Medulla oblongata (tissue), 1 donor: Measurements from ENCODE around the gene GDF10.

Experiments used
- DNase-seq: peaks from one replicate; pipeline ENCODE4 v3.0.0-alpha.2; 2015; ENCODE audit errors: extremely low spot score

Gene GDF10

DNA sequence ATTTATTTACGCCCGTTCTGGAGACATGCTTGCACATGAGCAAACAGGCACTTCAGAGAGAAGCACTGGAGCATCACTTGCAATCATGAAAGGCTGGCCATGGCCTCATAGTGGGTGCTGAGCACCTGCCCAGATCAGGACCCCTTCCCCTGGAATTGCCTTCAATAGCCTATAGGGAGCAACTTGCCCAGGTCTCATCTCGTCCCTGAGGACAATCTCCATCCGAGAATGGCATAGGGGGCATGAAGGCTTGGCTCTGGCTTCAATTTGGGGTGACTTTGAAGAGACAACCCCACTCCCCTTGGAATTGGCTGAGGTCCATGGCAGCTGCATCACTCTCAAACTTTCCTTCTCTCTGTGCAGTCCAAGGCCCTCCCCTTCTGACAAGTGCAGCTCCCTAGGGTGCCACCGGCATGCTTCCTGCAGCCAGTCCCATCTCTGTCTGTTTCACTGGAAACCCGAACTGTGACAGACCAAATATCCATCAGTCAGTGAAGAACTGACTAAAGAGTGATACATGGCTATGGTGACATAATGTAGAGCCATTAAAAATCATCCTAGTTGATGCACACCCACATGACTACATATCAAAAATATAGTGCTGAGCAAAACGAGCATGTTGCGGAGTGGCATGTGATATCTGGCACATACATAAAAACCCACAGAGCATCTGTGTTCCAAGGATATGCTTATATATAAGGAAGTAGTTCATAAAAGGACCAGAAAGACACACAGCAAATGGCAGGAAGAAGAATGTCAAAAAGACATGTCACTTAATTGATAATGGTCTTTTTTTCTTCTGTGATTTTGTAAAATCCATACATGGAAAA, 34.7 kb downstream of the GDF10 start:
- no peak for DNase-seq

DNA sequence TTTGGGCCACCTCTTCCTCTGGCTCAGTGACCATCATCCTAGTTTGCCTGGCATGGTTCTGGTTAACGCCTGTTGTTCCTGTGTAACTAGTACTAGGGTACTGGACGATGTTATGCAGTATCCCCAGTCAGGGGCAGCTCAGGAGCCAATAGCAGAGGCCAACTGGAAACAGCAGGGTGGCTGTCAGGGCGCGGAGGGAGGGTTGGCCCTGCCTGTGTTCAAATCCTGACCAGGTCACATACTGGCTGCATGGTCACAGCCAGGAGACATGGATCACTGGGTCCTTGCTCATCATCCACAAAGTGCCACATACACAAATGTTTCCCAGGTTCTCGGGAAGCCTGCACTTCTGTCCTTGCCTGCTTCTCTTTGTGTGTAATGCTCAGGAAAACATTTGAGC, 35.9 kb downstream of the GDF10 start:
- no peak for DNase-seq

DNA sequence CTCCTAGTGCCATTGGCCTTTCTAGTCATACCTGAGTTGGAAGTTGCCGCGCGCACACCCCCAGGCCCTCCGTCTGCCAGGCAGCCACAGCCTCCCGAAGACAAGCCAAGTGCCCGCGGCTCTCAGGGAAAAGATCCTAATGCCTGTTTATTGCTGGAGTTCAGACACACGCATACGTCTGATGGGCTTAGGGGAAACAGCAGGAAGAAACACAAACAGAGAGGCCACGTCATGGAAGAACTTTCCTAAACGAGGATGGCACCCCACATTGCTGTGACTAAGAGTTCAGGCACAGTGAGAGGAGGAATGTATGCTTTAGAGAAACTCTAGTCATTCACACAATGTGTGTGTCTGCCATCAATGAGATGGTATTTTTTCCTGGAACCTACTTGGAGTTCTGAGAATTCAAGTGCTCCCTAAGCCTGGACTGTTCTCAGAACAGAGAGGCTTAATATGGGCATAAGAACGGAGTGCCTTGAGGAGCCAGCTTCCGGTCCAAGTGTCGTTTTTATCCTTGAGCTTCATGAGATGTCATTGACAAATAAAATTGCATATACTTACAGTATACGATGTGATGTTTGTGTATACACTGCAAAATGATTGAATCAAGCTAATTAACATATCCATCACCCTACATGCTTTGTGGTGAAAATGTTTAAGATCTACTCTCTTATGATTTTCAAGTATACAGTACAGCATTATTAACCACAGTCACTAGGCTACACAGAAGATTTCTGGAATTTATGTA, 36.6 kb downstream of the GDF10 start:
- no peak for DNase-seq

DNA sequence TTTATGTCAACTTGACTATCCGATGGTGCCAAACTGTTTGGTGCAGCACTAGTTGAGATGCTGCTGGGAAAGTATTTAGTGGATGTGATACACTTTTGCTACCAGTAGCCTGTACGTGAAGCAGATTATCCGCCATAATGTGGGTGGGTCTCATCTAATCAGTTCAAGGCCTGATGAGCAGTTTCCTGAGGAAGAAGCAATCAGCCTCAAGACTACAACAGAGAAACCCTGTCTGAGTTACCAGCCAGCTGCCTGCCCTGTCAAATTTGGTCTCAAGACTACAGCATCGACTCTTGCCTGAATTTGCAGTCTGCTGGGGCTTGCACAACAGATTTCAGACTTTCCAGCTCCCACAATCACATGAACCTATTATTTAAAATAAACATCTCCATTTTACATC, 37.3 kb downstream of the GDF10 start:
- DNase-seq = no peak

DNA sequence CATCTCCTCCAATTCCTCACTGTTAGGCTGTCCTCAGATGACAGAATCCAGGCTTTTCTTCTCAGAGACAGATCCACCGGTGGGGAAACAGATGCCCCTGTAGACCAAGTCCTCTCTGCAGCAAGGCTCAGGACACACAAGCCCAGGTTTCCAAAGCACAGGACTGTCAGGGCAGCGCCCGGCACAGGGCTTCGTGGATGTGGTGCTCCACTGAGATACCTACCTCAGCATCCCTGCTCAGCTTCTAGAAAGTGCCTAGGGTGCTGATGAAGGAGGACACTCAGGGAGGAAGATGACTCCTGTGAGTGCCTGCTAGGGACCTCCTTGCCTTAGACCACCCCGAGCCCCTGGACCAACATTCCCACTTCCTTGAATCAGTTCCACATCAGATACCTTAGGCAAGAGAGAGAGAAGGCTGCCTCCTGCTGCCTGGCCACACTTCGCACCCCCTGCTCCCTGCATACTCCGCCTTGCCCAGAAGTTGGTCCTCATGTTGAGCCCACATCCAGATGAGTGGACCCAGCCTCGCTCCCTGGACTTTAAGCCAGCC, 39.3 kb downstream of the GDF10 start:
- no peak for DNase-seq

DNA sequence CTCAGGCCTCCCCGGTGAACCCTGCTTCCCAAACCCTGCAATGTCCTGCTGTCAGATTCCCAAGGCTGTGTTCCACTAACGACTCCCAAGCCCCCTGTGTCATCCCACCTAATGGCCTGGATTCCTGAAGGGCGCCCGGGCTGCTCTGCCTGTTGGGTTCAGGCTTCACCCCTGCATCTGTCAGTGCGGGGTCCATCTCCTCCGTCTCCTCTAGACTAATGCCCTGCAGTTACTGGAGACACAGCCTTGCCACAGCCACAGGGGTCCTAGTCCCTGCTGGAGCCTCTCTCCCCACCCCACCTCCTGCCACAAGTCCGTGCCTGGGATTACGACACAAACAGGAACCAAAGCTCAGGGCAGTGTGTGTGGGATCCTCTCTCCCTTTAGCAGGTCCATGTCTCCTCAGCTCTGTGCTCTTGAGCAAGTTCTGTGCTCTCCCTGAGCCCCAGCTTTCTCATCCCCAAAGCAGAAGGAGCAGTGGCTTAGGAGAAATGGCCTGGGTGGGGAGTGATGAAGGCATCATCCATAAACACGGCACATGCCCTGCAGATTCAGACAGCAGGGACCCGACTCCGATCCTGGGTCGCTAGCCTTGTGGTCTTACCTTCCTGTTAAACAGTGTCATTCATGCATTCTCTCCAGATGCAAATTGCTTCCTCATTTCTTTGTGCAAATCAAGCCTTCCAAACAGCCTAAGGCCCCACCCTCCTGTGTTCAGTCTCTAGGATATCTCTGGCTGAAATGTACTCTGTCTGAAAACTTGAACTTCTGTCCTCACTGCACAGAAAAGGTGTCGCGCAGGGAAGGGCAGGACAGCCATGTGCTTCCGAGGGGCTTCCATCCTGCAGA, 40.0 kb downstream of the GDF10 start:
- DNase-seq = no peak

DNA sequence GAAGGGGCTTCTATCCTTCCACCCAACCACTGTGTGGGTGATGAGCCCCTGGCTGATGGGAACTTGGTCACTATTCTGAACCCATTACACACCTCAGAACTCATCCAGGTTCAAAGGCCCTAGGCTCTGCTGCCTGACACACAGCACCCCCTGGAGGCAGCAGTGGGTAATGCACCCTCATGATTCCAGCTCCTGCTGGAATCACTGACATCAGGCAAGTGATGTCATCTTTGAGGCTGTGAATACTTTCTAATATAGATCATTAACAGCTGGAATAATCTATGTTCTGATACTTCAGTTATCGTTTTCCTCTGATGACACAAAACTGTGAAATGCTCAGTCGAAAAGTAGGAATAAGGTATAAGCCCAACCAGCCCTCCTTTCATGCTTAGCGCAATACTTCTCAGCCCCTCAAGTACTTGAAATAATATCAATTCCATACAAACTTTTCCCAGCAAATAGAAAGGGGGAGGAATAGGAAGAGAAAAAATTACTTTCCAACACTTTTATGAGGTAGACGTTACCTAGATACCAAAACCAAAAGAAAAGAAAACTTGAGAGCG, 40.7 kb downstream of the GDF10 start:
- peak; percentile 44 for DNase-seq

DNA sequence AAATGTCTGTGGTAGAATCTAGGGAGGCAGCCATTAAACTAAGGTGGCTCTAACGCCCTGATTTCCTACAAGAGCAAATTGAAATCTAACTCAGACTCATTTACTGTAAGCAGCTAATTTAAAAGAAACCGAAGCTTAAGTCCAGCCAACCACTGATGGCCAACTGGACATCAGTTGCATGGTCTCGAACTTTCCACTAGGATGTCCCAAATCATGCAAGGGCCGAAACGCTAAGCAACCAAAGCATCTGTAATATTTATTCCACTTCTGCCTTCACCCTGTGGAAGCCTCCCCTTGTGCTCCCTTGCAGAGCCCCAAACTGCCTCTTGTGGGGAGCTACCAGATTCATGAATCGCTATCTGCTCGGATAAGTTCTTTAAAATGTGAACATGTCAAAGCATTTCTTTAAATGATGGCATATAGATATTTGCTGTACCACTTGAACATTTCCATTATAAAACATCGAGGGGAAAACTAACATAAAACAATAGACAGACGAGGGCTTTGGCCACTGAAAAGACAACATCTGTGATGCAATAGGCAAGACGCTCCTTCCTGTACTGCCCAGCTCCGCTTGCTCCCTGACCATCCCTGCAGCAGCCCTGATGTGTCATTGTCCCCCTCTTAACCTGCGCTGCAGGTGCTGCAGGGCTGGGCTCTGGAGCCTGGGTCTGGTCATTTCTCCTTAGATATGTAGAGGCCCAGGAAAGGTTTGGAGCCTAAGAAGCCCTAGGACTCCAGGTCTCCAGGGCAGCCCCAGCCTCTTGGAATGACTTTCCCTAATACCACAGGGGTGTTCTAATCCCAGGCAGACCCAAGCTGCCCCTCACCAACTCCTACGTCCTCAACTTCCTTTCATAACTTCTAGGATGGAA, 45.2 kb downstream of the GDF10 start:
- DNase-seq = no peak

DNA sequence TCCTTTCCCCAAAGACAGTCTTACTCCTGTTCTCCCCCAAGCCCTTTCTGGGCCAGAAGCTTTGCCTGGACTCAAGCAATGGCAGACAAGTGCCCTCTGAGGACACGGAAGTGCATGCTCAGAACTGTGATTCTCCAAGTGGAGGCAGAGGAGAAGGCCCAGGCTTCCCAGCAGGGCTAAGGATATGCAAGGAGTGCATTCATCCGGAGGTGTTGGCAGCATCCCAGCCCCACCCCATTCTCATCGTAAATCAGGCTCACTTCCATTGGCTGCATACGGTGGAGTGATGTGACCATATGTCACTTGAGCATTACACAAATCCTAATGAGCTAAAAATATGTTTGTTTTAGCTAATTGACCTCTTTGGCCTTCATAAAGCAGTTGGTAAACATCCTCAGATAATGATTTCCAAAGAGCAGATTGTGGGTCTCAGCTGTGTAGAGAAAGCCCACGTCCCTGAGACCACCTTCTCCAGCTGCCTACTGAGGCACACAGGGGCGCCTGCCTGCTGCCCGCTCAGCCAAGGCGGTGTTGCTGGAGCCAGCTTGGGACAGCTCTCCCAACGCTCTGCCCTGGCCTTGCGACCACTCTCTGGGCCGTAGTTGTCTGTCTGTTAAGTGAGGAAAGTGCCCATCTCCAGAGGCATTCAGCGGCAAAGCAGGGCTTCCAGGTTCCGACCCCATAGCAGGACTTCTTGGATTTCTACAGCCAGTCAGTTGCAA, 46.7 kb downstream of the GDF10 start:
- no peak for DNase-seq

DNA sequence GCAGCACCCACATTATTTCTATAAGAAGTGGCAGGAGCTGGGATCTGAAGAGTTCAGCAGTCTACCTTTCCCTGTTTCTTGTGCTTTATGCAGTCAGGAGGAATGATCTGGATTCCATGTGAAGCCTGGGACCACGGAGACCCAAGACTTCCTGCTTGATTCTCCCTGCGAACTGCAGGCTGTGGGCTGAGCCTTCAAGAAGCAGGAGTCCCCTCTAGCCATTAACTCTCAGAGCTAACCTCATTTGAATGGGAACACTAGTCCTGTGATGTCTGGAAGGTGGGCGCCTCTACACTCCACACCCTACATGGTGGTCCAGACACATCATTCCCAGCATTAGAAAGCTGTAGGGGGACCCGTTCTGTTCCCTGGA, 47.3 kb downstream of the GDF10 start:
- DNase-seq = no peak

DNA sequence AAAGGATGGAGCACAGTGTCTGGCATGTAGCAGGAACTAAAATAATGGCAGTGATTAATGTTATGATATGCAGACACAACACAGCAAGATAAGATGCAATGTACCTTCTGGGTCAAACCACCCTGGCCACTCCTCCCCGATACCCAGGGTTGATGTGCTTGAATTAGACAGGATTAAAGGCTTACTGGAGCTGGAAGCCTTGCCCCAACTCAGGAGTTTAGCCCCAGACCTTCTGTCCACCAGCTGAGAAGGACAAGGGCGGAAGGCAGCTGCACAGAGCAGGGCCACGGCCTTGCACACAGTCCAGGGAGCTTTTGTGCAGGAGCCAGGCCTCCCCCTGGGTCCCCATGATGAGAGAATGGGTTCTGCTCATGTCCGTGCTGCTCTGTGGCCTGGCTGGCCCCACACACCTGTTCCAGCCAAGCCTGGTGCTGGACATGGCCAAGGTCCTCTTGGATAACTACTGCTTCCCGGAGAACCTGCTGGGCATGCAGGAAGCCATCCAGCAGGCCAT, 48.2 kb downstream of the GDF10 start, which contains the start of gene RBP3:
RBP3 (plus strand) TSS at position 226 of the 514 bp plus-strand sequence; CDS start at position 348, 122 bp downstream.
- no peak for DNase-seq

DNA sequence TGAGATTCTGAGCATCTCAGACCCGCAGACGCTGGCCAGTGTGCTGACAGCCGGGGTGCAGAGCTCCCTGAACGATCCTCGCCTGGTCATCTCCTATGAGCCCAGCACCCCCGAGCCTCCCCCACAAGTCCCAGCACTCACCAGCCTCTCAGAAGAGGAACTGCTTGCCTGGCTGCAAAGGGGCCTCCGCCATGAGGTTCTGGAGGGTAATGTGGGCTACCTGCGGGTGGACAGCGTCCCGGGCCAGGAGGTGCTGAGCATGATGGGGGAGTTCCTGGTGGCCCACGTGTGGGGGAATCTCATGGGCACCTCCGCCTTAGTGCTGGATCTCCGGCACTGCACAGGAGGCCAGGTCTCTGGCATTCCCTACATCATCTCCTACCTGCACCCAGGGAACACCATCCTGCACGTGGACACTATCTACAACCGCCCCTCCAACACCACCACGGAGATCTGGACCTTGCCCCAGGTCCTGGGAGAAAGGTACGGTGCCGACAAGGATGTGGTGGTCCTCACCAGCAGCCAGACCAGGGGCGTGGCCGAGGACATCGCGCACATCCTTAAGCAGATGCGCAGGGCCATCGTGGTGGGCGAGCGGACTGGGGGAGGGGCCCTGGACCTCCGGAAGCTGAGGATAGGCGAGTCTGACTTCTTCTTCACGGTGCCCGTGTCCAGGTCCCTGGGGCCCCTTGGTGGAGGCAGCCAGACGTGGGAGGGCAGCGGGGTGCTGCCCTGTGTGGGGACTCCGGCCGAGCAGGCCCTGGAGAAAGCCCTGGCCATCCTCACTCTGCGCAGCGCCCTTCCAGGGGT, 48.9 kb downstream of the GDF10 start:
- DNase-seq = no peak

DNA sequence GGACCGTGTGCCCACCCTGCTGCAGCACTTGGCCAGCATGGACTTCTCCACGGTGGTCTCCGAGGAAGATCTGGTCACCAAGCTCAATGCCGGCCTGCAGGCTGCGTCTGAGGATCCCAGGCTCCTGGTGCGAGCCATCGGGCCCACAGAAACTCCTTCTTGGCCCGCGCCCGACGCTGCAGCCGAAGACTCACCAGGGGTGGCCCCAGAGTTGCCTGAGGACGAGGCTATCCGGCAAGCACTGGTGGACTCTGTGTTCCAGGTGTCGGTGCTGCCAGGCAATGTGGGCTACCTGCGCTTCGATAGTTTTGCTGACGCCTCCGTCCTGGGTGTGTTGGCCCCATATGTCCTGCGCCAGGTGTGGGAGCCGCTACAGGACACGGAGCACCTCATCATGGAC, 49.5 kb downstream of the GDF10 start:
- no peak for DNase-seq

DNA sequence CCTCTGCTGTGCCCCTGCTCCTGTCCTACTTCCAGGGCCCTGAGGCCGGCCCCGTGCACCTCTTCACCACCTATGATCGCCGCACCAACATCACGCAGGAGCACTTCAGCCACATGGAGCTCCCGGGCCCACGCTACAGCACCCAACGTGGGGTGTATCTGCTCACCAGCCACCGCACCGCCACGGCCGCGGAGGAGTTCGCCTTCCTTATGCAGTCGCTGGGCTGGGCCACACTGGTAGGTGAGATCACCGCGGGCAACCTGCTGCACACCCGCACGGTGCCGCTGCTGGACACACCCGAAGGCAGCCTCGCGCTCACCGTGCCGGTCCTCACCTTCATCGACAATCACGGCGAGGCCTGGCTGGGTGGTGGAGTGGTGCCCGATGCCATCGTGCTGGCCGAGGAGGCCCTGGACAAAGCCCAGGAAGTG, 50.0 kb downstream of the GDF10 start:
- no peak for DNase-seq

DNA sequence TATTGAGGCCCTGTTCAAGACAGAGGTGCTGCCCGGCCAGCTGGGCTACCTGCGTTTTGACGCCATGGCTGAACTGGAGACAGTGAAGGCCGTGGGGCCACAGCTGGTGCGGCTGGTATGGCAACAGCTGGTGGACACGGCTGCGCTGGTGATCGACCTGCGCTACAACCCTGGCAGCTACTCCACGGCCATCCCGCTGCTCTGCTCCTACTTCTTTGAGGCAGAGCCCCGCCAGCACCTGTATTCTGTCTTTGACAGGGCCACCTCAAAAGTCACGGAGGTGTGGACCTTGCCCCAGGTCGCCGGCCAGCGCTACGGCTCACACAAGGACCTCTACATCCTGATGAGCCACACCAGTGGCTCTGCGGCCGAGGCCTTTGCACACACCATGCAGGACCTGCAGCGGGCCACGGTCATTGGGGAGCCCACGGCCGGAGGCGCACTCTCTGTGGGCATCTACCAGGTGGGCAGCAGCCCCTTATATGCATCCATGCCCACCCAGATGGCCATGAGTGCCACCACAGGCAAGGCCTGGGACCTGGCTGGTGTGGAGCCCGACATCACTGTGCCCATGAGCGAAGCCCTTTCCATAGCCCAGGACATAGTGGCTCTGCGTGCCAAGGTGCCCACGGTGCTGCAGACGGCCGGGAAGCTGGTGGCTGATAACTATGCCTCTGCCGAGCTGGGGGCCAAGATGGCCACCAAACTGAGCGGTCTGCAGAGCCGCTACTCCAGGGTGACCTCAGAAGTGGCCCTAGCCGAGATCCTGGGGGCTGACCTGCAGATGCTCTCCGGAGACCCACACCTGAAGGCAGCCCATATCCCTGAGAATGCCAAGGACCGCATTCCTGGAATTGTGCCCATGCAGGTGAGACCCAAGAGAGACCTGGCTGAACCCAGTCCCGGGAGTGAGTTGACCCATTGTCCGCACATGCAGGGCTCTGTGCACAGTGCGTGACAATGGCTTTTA, 51.0 kb downstream of the GDF10 start:
- no peak for DNase-seq

DNA sequence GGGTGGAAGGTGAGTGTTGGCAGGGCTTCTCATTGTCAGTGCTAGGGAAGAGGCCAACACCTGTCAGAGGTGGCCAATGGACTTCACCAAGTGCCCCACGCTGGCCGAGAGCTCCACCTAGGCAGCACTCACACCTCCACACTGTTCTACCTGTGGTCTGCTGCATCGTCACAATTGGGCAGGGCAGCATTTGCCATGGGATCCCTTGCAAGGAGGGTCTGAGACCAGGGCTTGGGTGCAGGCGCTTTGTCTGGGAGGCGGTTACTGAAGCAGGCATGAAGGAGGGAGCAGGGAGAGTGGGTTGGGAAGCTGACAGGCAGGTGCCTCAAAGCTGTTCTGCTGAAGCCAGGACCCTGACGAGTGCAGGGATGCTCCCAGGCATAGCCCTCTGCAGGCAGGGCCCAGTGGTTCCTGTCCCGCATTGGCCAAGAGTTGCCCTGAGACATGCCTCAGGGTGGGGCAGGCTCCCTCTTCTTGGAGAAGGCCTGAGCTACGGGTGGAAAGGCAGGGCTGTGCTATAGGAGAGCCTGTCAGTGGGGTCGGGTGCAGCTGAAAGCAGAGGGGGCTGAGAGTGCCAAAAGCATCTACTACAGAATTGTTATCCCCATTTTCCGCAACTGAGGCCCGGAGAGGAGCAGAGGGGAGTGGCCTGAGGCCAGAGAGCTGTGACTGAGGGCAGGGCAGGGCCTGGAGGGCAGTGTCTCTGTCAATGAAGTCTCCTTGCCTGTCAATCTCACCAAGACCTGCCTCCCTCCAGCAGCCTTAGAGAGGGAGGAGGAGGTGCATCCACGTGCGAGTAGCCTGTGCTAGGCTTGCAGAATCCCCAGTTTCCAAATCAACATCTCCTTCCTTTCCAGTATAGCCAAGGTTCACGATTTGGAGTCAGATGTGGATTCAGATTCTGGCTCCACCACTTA, 52.2 kb downstream of the GDF10 start:
- no peak for DNase-seq

DNA sequence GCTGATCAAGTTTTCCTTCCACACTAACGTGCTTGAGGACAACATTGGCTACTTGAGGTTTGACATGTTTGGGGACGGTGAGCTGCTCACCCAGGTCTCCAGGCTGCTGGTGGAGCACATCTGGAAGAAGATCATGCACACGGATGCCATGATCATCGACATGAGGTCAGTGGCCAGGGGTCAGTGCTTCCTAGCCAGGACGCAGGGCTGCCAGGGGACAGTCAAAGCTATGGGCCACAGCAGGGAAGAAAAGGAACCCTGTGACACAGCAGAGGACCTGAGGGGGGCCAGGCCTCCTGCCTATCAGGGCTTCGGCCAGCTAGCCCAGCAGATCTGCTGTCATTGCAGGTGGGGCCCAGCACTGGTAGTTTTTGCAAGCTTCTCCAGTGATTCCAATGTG, 53.4 kb downstream of the GDF10 start:
- no peak for DNase-seq
